GM18867 (cell line): ENCODE measurements around the gene CCSER2.
"Not testable (repeated sequence)": the region's sequence is repeated elsewhere in the genome, so short reads cannot be mapped to it uniquely, and the experiment has no call there.

Experiments
- ATAC-seq: cut with Tn5 transposase; IDR thresholded peaks from one replicate; pipeline ENCODE4 v1.9.1; 2021; ENCODE audit warnings: mild to moderate bottlenecking, moderate library complexity; ENCODE audit not compliant: unreplicated experiment

The CCSER2 gene

DNA sequence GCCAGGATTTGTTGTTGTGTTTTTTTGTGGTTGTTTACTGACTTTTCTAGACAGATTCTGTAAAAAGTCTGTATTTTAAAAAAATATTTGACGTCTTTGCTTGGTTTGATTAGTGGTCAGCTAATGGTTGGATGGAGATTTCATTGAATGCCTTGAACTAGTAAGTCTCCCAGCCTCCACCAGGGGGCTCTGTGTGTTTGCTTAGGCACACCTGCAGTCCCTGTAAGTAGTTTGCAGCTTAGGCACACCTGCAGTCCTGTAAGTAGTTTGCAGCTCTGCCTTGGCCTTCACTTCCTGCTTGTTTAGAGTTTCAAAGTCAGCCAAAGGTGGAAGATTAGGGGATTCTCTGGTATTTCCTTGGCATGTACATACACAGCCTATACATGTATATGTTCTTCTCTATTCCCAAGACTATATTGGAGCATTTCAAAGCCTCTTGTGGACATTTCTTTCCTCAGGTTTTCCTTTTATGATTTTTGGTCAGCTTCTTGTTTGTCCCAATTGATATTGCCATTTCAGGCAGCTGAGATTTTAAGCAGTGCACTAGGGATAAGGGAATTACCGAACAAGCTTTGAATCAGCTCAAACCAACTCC is 101.6 kb downstream of the CCSER2 start:
- peak; percentile 99 for ATAC-seq

DNA sequence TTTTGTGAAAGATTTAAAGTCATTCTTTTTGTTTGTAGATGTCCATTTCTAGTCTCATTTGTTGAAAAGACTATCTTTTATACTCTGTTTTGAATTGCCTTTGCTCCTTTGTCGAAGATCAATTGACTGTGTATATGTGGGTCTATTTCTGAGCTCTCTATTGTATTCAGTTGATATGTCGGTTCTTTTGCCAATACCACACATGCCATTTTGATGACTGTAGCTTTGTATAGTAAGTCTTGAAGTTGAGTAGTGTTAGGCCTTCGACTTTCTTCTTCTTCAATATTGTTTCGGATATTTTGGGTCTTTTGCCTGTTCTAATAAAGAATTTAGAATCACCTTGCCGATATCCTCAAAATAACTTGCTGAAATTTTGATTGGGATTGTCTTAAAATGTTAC is 104.5 kb downstream of the CCSER2 start:
- no peak for ATAC-seq

- ATAC-seq: no peak
Observed at GRCh38 chr10:84440781-84441180, 112.4 kb downstream of the CCSER2 start.

GRCh38 chr10:84447701-84448400 is 119.5 kb downstream of the CCSER2 start:
- no peak for ATAC-seq

- ATAC-seq: not testable (repeated sequence)
Observed at GRCh38 chr10:84449351-84449750, 121.0 kb downstream of the CCSER2 start.

- no peak for ATAC-seq
Observed at GRCh38 chr10:84452003-84452402, 123.6 kb downstream of the CCSER2 start.

DNA sequence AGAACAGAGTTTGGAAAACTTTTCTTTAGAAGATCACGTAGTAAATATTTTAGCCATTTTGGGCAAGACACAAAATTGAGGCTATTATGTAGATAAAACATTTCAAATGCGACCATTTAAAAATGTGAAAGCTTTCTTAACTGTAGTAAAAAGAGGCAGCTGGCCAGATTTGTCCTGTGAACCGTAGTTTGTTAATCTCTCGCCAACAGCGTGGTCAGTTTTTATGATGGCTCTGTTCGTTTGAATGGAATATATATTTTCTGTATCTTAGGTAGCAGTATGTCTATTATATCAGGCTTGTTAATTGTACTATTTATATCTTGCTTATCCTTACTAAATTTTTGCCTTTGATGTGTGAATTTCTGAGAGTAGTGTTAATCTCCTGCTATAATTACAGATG is 124.9 kb downstream of the CCSER2 start:
- no peak for ATAC-seq

DNA sequence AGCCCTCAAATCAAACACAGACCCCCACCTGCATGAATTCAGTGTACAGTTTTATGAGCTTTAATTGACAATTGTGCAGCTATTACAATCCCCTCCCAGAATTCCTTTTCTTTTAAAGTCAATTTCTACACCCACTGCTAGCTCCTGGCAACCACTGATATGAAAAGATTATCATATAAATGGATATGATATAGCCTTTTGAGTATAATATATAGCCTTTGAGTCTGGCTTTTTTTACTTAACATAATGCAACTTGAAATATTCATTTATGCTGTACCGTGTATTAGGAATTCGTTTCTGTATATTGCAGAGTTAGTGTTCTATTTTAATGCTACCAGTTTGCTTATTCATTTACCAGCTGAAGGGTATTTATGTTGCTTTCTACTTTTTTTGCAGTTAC is 127.7 kb downstream of the CCSER2 start:
- no peak for ATAC-seq

GRCh38 chr10:84460520-84460919 is 132.1 kb downstream of the CCSER2 start:
- no peak for ATAC-seq

GRCh38 chr10:84469470-84469869 is 141.1 kb downstream of the CCSER2 start:
- ATAC-seq: no peak

DNA sequence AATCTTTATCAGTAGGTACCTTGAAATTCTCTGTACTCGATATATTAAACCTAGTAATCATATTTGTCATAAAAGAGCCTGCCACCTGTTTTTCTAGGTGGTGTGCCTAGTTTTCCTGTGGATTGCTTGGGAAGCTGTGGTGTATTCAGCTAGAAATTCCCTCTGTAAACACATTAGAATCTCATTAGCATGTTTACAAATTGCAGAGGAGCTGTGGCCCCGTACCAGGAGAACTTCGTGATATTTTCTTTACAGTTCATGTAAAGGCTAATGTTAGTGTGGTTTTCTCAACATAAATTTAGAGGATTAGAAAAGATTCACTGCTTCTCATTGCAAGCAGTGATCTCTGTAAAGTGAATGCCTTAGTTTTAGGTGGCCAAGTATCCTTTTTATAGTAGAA is 144.7 kb downstream of the CCSER2 start:
- no peak for ATAC-seq

DNA sequence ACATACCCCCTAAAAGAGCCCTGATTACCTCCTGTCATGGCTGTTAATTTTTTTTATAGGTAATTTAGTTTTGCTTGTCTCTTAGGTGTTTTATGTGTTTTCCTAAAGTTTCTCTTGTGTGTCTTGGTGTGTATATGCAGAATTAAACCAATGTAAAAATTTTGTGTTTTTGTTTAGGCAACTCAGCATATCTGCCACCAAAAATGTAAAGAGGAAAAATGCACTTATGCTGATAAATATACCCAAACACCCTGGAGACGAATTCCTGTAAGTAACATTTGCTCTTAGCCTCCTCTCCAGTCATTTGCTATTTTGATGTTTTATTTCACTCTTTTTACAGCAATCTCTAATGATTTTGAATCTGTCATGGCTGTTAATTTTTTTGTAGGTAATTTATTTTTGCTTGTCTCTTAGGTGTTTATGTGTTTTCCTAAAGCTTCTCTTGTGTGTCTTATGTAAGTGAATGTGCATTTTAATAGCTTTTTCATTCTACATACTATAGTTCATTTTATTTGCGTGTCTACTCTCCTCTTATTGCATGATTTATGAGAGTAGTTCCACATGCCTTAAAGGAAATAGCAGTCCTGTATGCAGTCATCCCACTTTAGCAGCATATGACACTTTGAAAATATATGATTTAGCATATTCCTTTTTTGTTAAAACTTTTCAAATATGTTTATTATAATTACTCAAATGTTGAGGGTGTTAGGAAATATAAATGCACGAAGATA is 149.2 kb downstream of the CCSER2 start:
- ATAC-seq: no peak

DNA sequence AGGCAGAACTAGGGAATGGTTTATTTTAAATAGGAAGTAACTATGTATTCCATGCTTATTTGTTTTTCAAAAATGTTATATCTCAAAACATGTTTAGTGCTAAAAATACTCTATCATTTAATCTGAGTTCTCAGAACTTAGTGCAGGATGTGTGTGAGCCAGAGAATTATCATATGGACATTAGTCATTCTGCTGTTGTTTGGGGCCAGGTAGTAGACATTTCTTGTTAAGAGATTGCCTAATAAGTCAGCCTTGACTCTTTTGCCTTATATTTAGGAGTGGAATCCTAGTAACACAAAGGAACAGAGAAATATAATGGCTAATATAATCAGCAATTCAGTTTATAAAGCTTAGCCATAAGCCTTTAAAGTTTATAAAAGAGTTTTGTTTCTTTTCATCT is 149.8 kb downstream of the CCSER2 start:
- ATAC-seq: no peak

DNA sequence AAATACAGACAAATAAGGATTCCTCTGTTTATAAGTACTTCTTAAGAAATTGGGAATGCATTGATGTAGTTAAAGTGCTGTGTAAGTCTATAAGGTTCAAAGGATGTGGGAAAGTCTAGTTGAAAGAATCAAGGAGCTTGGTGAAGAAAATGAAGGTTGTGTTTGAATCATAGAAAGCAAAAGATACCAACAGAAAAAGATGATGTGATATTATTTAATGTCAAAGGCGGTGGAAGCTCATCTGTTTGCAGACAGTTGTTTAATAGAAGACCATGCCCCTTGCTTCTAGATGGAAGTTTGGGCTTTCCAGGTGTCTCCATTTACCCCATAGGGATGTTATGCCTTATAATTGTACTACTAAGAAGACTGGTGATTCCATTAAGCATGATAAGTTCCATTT is 150.3 kb downstream of the CCSER2 start:
- ATAC-seq: no peak

GRCh38 chr10:84484541-84484940 is 156.2 kb downstream of the CCSER2 start:
- no peak for ATAC-seq

- no peak for ATAC-seq
Observed at GRCh38 chr10:84493361-84493760, 165.0 kb downstream of the CCSER2 start.

- ATAC-seq: no peak
Observed at GRCh38 chr10:84493951-84494848, 165.8 kb downstream of the CCSER2 start.

DNA sequence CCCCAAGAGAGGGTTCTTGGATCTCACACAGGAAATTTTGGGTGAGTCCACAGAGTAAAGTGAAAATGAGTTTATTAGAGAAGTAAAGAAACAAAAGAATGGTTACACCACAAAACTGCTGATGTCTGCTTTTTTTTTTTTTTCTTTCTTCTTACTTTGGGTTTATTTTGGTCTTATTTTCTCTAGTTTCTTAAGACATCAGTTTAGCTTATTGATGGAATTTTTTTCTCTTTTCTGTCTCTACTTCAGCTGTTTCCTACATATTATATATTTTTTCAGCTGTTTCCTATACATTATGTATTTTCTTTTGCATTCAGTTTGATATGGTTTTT is 166.4 kb downstream of the CCSER2 start:
- no peak for ATAC-seq

- no peak for ATAC-seq
Observed at GRCh38 chr10:84497978-84498377, 169.6 kb downstream of the CCSER2 start.

DNA sequence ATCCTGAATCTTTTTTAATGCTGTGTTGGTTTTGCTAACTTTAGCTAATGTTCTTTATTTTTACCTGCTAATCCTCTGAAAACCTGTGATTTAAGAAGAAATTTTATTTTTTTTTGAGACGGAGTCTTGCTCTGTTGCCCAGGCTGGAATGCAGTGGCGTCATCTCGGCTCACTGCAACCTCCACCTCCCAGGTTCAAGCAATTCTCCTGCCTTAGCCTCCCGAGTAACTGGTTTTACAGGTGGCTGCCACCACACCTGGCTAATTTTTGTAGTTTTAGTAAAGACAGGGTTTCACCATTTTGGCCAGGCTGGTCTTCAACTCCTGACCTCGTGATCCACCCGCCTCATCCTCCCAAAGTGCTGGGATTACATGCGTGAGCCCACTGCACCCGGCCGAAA is 170.7 kb downstream of the CCSER2 start:
- ATAC-seq: not testable (repeated sequence)

DNA sequence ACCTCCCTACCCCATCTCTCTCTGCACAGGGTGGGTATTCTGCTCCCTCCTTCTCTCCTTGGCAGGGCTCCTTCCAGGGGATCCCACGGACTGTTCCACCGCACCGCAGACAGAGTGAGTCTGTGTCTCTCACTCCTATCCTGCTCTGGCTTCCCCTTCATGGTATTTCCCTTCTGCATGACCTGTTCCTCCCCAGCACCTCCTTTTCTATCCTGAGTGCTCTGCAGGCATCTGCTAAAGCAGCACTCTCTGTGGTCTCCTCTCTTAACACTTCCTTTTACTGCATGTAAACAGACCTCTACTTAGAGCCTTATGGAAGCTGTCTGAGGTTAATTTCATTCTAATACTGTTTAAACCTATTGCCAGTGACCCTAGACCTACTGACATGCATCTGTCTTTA is 171.5 kb downstream of the CCSER2 start:
- ATAC-seq: no peak
